ENCODE results near the gene DOCK11.

DNA sequence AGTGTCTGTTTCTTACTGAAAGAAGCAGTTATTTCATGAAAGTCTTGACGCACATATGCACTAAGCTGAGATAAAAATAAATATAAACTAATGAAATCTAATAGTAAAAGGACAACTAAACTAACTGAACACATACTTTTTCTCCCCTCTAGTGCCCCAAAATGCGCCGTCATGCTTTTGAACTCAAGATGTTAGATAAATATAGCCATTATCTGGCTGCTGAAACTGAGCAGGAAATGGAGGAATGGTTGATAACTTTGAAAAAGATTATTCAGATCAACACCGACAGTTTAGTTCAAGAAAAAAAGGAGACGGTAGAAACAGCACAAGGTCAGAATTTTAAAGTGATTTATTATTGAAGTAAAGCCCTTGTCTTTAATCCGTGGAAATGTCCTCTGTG lies 70.2 kb downstream of the DOCK11 start:
- no peak for TF ChIP-seq POLR2A (IDR thresholded peaks at IDR 0.05; ENCODE audit: low read depth, low read length)
- TF ChIP-seq, protein P1, sequence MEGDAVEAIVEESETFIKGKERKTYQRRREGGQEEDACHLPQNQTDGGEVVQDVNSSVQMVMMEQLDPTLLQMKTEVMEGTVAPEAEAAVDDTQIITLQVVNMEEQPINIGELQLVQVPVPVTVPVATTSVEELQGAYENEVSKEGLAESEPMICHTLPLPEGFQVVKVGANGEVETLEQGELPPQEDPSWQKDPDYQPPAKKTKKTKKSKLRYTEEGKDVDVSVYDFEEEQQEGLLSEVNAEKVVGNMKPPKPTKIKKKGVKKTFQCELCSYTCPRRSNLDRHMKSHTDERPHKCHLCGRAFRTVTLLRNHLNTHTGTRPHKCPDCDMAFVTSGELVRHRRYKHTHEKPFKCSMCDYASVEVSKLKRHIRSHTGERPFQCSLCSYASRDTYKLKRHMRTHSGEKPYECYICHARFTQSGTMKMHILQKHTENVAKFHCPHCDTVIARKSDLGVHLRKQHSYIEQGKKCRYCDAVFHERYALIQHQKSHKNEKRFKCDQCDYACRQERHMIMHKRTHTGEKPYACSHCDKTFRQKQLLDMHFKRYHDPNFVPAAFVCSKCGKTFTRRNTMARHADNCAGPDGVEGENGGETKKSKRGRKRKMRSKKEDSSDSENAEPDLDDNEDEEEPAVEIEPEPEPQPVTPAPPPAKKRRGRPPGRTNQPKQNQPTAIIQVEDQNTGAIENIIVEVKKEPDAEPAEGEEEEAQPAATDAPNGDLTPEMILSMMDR (IDR thresholded peaks at IDR 0.05; ENCODE audit: extremely low read depth in 1 of 2, insufficient read depth in 1 of 2, low read depth in 1 of 2, low read length in 2 of 2): no peak
- TF ChIP-seq JUN (IDR thresholded peaks at IDR 0.05; ENCODE audit: borderline replicate concordance, insufficient read depth, insufficient read length, low read depth): no peak
- no peak for TF ChIP-seq POLR2AphosphoS5 (IDR thresholded peaks at IDR 0.05; ENCODE audit: insufficient read depth, low read depth, low read length)
- TF ChIP-seq EZH2 (IDR thresholded peaks at IDR 0.05; ENCODE audit: borderline replicate concordance, low read depth, low read length, severe bottlenecking): no peak
